Stimulated activated CD4-positive, alpha-beta T cell treated with anti-CD3 and anti-CD28 coated beads, TNF-alpha, amount 100 ng/mL, for 48 hours (primary cell): ENCODE data around the gene RBM17.
"Not testable (repeated sequence)": the region's sequence is repeated elsewhere in the genome, so short reads cannot be mapped to it uniquely, and the experiment has no call there.

Experiments used
- DNase-seq, 3 donors: peaks; one replicate each; pipeline ENCODE4 v3.0.0-alpha.2; 2020; ENCODE audit warnings: low read depth in 3 of 3

Gene RBM17

DNA sequence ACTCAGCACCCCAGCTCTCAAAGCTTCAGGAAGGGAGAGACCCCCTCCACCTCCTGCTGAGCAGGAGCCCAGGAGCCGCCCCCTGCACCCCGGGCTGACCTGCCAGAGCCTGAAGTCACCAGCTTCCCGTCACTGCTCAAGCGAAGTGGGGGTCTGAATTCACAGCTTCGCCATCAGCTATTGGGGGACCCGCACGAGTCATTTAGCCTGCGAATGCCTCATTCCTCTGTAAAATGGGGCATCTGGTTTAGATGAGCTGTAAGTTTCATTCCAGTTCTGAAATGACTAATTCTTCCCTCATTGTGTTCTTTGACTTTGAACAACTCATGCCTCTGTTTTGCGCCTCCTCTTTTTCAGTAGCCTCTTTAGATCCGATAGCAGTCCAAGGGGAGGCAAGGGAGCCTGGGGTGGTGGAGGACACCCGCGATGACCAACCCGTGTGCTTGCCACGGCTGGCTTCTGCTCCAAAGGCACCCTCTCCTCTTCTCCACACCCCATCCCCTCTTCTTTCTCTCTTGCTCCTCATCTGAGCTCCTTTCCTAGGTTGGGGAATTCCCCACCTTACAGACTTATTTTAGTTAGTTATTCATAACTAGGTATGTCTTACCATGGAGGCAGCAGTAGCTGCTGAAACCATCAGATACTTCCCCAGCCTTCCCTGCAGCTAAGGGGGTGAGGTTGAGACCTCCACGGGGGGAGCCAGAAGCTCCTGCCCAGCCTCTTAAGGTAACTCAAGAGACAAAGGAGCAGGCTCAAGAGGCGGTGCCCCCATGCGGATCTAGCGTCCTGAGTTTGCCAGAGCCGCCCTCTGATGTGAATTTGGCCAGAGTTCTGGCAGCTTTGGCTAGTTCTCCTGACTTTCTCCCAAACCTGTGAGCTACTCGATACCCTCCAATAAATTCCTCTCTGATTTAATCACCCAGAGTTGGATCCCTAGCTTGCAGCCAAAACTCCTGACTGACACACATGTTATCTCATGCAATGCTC, 47.7 kb downstream of the RBM17 start:
- DNase-seq, result peak in 1 of 3 donors; percentile 45

GRCh38 chr10:6138456-6138855, 49.6 kb downstream of the RBM17 start:
- DNase-seq, result no peak

GRCh38 chr10:6139470-6139869, 50.6 kb downstream of the RBM17 start:
- DNase-seq, result no peak

- DNase-seq, result no peak
These were observed 51.5 kb downstream of the RBM17 start for GRCh38 chr10:6140141-6140841.

DNA sequence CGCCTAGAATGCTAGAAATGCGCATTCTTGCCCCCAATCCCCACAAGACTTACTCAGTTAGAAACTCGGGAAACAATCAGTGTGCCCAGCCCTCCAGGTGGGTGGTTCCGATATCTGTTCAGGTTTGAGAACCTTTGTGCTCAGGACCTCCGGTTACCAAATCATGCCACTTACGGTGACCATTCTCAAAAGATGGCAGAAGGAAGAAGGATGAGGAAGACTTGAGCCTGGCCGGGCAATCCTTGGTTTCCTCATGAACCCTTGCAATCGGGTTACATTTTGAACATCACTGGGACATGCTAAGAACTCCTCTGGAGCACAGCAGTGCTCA, 52.1 kb downstream of the RBM17 start:
- no peak for DNase-seq

GRCh38 chr10:6141296-6142151, 52.7 kb downstream of the RBM17 start:
- no peak for DNase-seq

DNA sequence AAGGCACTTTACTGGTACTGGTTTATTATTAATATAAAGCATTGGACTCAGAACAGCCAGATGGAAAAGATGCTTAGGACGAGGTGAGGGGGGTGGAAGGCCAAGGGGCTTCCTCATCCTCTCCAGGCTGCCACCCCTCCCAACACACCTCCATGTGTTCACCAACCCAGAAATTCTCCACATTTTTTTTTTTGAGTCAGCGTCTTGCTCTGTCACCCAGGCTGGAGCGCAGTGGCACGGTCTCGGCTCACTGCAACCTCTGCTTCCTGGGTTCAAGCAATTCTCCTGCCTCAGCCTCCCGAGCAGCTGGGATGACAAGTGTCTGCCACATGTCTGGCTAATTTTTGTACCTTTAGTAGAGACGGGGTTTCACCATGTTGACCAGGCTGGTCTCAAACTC, 53.4 kb downstream of the RBM17 start:
- not testable (repeated sequence) for DNase-seq

GRCh38 chr10:6142644-6143043, 53.8 kb downstream of the RBM17 start:
- DNase-seq, result no peak

GRCh38 chr10:6143181-6143580, 54.3 kb downstream of the RBM17 start:
- no peak for DNase-seq

- peak; percentile 74 to 87 (median 76) for DNase-seq
These were observed 55.8 kb downstream of the RBM17 start for GRCh38 chr10:6144406-6145165.

DNA sequence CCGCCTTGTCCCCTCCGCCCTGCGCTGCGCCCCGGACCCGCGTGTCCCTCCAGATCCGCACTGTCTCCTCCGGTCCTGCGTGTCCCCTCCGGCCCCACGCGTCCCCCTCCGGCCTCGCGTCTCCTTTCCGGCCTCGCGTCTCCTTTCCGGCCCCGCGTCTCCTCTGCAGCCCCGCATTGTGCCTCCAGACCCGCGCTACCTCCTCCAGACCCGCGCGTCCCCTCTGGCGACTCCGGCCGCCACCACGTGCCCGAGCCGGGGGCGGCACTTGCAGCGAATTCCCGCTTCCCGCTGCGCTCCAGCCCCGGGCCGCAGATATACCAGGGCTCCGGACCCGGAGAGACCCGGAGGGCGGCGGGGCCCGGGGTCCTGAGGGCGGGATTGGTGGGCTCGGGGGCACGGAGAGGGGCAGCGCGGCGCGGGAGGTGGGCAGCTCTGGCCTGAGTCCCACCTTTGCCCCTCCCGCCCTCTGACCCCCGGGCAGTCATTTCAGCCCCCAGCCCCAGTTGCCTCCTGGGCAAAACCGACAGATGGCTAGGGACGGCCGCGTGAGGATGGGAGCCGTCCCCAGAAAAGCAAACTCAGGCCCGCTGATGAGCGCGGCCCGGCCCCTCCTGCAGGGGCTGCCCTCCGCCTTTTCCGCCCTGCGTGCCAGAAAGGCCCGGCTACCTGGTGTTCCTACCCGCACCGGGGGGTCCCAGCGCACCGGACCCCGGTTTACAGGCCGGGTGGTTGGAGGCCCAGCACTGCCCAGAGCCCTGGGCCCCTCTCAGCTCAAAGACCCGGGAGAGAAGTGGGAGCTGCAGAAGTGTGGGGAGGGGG, 56.5 kb downstream of the RBM17 start:
- no peak for DNase-seq

- DNase-seq, result no peak
These were observed 57.4 kb downstream of the RBM17 start for GRCh38 chr10:6146013-6146785.

DNA sequence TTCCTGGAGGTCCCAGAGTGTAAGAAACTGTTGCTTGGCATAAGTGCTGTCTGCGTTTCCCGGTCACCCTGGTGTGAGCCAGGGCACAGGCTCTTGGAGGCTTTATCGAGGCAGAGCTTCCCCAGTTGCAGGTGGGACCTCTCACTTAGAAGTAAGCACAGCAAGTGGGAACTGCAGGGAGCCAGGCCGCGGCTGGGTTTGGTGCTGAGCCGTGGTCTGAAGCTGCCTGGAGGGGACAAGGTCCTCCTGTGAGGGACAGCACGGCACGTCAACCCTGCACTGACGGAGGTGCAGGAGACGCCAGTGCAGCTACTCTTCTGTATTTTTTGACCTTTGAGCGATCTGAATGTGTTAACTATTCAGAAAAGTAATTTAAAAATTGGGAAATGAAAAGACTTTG, 58.1 kb downstream of the RBM17 start:
- no peak for DNase-seq

DNA sequence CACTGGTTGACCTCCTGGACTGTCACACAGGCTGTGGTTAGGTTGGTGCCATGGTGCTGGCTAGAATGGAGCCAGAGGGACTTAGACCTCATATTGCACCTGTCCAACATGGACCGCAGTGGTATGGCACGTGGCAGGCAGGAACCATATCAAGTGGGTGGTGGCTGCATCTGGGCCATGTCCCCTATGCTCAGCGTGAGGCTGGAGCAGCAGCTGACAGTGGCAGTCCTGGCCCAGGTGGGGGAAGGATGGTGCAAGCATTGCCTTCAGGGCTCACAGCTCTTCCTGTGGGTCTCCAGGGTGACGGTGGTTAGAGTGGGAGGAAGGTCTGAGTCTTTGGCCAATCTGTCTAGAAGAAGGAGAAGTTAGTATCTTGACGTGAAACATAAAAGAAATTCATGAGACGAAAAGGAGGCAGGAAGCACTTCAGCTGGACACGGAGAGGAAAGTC, 59.4 kb downstream of the RBM17 start:
- DNase-seq, result no peak

- DNase-seq, result no peak
These were observed 60.1 kb downstream of the RBM17 start for GRCh38 chr10:6148908-6149307.

- DNase-seq, result no peak
These were observed 62.5 kb downstream of the RBM17 start for GRCh38 chr10:6151087-6151977.

DNA sequence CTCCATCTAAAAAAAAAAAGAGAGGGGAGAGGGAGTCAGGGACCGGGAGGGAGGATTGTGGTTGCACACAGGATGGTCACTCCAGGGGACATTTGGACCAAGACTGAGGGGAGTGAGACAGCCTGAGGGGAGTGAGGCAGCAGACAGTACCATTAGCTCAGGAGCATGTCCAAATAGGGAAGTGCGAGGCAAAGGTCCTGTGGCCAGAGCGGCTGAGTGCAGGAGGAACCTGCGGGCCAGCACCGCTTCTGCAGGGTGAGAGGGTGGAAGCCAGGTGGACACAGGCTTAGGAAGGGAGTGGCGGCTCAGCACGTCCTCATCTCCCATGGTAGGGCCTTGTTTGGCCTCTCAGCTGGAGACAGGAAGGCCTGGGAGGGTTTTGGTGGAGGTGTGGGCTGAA, 65.0 kb downstream of the RBM17 start:
- DNase-seq, result no peak

DNA sequence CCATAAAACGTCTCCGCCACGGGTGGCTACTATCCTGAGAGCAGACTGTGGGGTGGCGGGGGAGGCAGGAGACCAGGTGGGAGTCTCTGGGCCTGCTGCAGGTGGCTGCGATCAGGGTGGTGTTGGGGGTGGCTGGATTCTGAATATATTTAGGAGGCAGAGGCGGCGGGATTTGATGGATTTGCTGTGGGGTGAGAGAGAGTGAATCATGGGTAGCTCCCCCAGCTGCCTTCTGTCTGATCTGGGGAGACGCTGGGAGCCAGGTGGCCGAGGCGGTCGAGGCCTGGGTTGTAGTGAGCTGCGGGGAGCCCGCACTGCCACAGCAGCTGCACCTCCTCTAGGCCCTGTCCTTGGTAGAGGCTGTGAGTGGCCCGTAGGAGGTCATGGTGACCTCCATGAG, 65.7 kb downstream of the RBM17 start:
- no peak for DNase-seq

DNA sequence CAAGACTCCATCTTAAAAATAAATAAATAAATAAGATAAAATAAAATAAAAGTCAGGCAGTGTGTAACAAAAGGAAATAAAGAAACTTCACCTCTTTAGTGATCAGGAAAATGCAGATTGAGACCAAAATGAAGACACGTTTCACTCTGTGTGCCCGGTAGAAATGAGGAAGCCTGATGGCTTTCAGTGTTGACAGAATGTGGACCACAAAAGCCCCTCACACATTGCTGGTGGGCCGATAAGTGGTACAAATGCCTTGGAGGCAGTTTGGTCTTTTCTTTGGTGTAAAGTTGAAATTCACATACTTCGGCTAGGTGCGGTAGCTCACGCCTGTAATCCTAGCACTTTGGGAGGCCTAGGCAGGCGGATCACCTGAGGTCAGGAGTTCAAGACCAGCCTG, 69.4 kb downstream of the RBM17 start:
- DNase-seq, result no peak
